OCI-LY3 (cell line): ENCODE data around the gene CEP76.
A peak's percentile ranks its signal among the peaks of the same experiment; 100 is the strongest.

Experiments used
- H2AFZ ChIP-seq: fragments of 200-600, 300-600 bp; shearing (Covaris generic); 2 replicates; pipeline ENCODE4 v1.6.0; 2014; ENCODE audit warnings: antibody characterized with exemption, low read depth, low read length
- H3K27ac ChIP-seq: fragments of 200-600, 300-600 bp; sonication (generic); 2 replicates; pipeline ENCODE4 v1.5.1; 2014; ENCODE audit warnings: mild to moderate bottlenecking, low read length, moderate library complexity, mixed read lengths
- H3K27me3 ChIP-seq: fragments of 200-600, 300-600 bp; sonication (generic); 2 replicates; pipeline ENCODE4 v1.6.1; 2014; ENCODE audit warnings: low read depth, low read length, mixed read lengths
- H3K36me3 ChIP-seq: fragments of 200-600, 300-600 bp; sonication (generic); replicated peaks from 2 replicates; pipeline ENCODE3; 2014; ENCODE audit warnings: low read depth, low read length, mixed read lengths
- H3K4me1 ChIP-seq: fragments of 300-600, 200-600 bp; sonication (generic); 2 replicates; pipeline ENCODE4 v1.6.1; 2014; ENCODE audit warnings: low read length, mixed read lengths
- H3K4me2 ChIP-seq: fragments of 200-600, 300-600 bp; sonication (generic); 2 replicates; pipeline ENCODE4 v1.6.1; 2014; ENCODE audit warnings: low read length, mixed read lengths
- H3K4me3 ChIP-seq: fragments of 300-600, 200-600 bp; sonication (generic); 2 replicates; pipeline ENCODE4 v1.5.1; 2014; ENCODE audit warnings: antibody characterized with exemption, mild to moderate bottlenecking, low read length, moderate library complexity
- H3K79me2 ChIP-seq: fragments of 300-600, 200-600 bp; shearing (Covaris generic); 2 replicates; pipeline ENCODE4 v1.6.1; 2014; ENCODE audit warnings: mild to moderate bottlenecking, low read length, mixed read lengths
- H3K9ac ChIP-seq: fragments of 300-600, 200-600 bp; shearing (Covaris generic); 2 replicates; pipeline ENCODE4 v1.6.0; 2014; ENCODE audit warnings: mild to moderate bottlenecking, low read length, moderate library complexity
- H3K9me3 ChIP-seq: fragments of 200-600, 300-600 bp; shearing (Covaris generic); 2 replicates; pipeline ENCODE4 v1.6.1; 2014; ENCODE audit warnings: low read length, mixed read lengths; ENCODE audit not compliant: insufficient read depth
- H4K20me1 ChIP-seq: fragments of 200-600, 300-600 bp; sonication (generic); 2 replicates; pipeline ENCODE4 v1.6.1; 2016; ENCODE audit warnings: low read length, mixed read lengths; ENCODE audit not compliant: insufficient read depth
- CTCF ChIP-seq: fragments of 200-600, 300-600 bp; sonication (generic); IDR thresholded peaks from 2 replicates; pipeline ENCODE4 v1.5.1; 2014; ENCODE audit warnings: antibody characterized with exemption, low read length, low read depth
- EZH2phosphoT487 ChIP-seq: fragments of 200-600 bp; shearing (Covaris generic); IDR thresholded peaks from 2 replicates; pipeline ENCODE4 v1.6.1; 2018; ENCODE audit warnings: antibody characterized with exemption, mixed run types, low read depth

CEP76 gene

GRCh38 chr18:12703096-12703567, 609 bp upstream of the CEP76 start:
- peaks cover 72% of the 10 kb centered on the region for H3K79me2 ChIP-seq
- H3K9ac ChIP-seq = peak overlapping the region; percentile 88
- no peaks in the 10 kb centered on the region for H3K9me3 ChIP-seq
- peak overlapping the region; percentile 85 for H3K4me3 ChIP-seq
- H3K4me2 ChIP-seq = peak overlapping the region; percentile 72
- peak overlapping the region; percentile 89 for H2AFZ ChIP-seq
- H3K4me1 ChIP-seq = peaks cover 24% of the 10 kb centered on the region
- H4K20me1 ChIP-seq = peaks cover 8% of the 10 kb centered on the region; the same call in 1 of the 2 replicates
- H3K27me3 ChIP-seq = no peaks in the 10 kb centered on the region
- peaks cover 30% of the 10 kb centered on the region for H3K36me3 ChIP-seq
- TF ChIP-seq EZH2phosphoT487 = no peak
- no peak for TF ChIP-seq CTCF
- H3K27ac ChIP-seq = peak overlapping the region; percentile 77

- Histone ChIP-seq H3K9me3 (no peaks in the 10 kb centered on the region), H3K9ac (no peak overlapping the region), H3K4me2 (peak overlapping the region; percentile 63), H3K79me2 (peaks cover 67% of the 10 kb centered on the region), H3K36me3 (peaks cover 31% of the 10 kb centered on the region), H3K4me1 (peaks cover 24% of the 10 kb centered on the region), H2AFZ (no peak overlapping the region), H3K4me3 (peak overlapping the region; percentile 85), H3K27ac (no peak overlapping the region), H3K27me3 (no peaks in the 10 kb centered on the region), H4K20me1 (peaks cover 8% of the 10 kb centered on the region; the same call in 1 of the 2 replicates)
- TF ChIP-seq CTCF (no peak), EZH2phosphoT487 (no peak)
Observed at GRCh38 chr18:12701161-12701560, 1.4 kb downstream of the CEP76 start.

- Histone ChIP-seq H3K9ac (no peak overlapping the region), H3K9me3 (no peaks in the 10 kb centered on the region), H3K4me2 (no peak overlapping the region), H2AFZ (no peak overlapping the region), H3K36me3 (peaks cover 34% of the 10 kb centered on the region), H3K79me2 (peaks cover 52% of the 10 kb centered on the region), H3K4me3 (no peak overlapping the region), H3K27me3 (no peaks in the 10 kb centered on the region), H4K20me1 (peaks cover 8% of the 10 kb centered on the region; the same call in 1 of the 2 replicates), H3K27ac (no peak overlapping the region), H3K4me1 (peaks cover 23% of the 10 kb centered on the region)
- TF ChIP-seq EZH2phosphoT487 (no peak), CTCF (no peak)
Observed at GRCh38 chr18:12699747-12700146, 2.8 kb downstream of the CEP76 start.

GRCh38 chr18:12694032-12694431, 8.5 kb downstream of the CEP76 start:
- H2AFZ ChIP-seq = no peak overlapping the region
- H3K4me2 ChIP-seq = no peak overlapping the region
- H3K9me3 ChIP-seq = no peaks in the 10 kb centered on the region
- TF ChIP-seq EZH2phosphoT487 (no peak), CTCF (no peak)
- no peaks in the 10 kb centered on the region for H4K20me1 ChIP-seq
- H3K27me3 ChIP-seq = no peaks in the 10 kb centered on the region
- no peak overlapping the region for H3K27ac ChIP-seq
- H3K4me3 ChIP-seq = no peak overlapping the region
- no peak overlapping the region for H3K9ac ChIP-seq
- no peaks in the 10 kb centered on the region for H3K79me2 ChIP-seq
- peaks cover 30% of the 10 kb centered on the region for H3K36me3 ChIP-seq
- no peaks in the 10 kb centered on the region for H3K4me1 ChIP-seq
